A673 (cell line): ENCODE results near the gene KDM4B.

Experiments
- CTCF ChIP-seq: fragments of 300-800, 200-600 bp; sonication (generic); conservative IDR thresholded peaks from 2 replicates; pipeline ENCODE4 v1.5.1; 2017; ENCODE audit warnings: low read depth, mild to moderate bottlenecking, antibody characterized with exemption, low read length, moderate library complexity, mixed read lengths
- EZH2 ChIP-seq: fragments of 200-600 bp; sonication (generic); IDR thresholded peaks from 2 replicates; pipeline ENCODE4 v1.6.1; 2017; ENCODE audit warnings: borderline replicate concordance, low read depth, mild to moderate bottlenecking, mixed read lengths, antibody characterized with exemption, low read length; ENCODE audit not compliant: poor library complexity, severe bottlenecking

- no peak for TF ChIP-seq CTCF
- no peak for TF ChIP-seq EZH2
Measured at GRCh38 chr19:5131506-5132205, 162.7 kb downstream of the KDM4B start.
